IPS-18c (cell line): ENCODE measurements around the gene ICE2.

ENCODE experiments used
- H3K4me3 ChIP-seq: 2 replicates; pipeline ENCODE4 v1.7.0; 2013; ENCODE audit warnings: low read depth, mild to moderate bottlenecking, low read length, moderate library complexity; ENCODE audit not compliant: insufficient read depth
- H3K9me3 ChIP-seq: one replicate; pipeline ENCODE4 v1.6.1; 2013; ENCODE audit warnings: mild to moderate bottlenecking, low read length, moderate library complexity; ENCODE audit not compliant: control insufficient read depth, insufficient read depth

The ICE2 gene

DNA sequence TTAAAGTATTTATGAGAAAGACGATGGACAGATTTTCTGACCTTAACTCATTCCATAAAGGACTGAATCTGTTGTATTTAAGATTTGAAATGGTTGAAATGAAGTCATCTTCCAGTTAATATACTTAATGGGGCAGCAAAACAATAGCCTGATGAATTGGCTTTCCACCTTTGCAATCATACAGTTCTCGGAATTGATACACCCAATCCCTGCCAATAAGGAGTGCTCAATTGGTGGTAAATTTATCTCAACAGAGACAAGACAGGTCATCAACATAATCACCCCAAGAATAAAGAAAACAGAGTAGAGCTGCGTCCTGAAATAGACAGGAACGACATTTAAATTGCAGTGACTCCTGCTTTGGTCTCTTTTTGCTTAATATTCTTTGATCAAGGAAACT lies 92.3 kb downstream of the ICE2 start:
- no peak overlapping the region for H3K4me3 ChIP-seq
- H3K9me3 ChIP-seq = no peaks in the 10 kb centered on the region

DNA sequence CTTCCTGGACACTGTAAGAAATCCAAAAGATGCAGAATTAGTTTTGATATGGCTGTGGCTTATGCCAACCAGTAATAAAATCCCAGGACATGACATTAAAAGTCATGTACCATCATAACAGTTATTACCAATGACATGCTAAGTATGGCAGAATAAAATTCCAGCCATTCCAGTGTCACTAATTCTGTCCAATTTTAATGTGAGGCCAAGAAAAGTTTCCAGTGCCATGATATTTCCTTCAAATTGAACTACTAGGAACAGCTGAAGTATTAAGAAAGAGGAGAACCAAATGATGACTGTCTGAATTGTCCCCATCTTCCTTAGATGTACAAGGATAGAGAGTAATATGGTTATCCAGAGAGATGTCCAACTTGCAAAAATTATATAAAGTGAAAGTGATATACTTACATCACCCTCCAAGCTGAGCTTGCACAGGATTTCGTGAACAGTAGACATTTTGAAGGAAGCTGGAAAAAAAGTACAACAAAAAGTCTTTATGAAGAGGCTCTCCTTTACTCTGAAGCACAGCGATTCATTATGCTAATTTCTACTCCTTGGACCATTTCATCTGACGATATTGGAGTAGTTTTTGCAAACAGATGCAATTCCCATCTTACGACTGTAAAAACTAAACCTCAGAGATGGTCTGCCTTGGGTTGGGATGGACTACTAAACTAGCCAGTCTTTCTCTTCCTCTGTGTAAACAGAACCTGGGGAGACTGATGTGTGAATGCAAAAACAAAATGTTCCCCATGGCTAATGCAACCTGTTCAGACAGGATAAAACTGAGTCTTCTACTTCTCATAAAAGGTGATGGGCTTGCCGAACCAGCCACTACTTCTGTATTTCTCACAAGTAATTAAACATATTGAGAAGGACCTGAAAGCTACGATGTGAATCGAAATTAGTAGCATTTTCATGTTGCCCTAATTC lies 93.1 kb downstream of the ICE2 start:
- H3K9me3 ChIP-seq = no peaks in the 10 kb centered on the region
- no peak overlapping the region for H3K4me3 ChIP-seq

DNA sequence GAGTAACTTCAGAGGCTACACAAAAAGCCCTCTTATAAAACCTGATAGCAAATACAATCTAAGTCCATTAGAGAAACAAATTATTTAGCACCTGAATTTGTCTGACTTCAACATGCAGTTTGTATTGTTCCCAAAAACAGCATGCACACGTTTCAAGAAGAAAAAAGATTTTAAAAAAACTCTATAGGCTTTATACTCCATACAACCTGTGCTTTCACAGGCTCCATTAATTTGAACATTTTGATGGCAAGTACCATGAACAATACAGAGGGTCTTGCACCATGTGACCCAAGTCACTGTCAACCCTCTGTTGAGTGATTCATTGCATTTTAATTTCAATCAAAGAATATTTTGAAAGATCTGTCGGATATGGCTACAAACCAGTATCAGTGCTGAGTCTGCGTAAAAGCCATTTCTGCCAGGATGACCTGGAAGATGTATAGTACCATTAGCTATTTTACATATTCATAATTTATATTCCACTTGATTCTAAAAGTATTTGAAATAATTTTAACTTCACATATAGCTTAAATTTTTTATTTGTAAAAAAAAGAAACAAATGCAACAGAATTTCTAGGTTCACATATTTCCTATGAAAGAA lies 94.3 kb downstream of the ICE2 start:
- no peak overlapping the region for H3K4me3 ChIP-seq
- H3K9me3 ChIP-seq = no peaks in the 10 kb centered on the region

DNA sequence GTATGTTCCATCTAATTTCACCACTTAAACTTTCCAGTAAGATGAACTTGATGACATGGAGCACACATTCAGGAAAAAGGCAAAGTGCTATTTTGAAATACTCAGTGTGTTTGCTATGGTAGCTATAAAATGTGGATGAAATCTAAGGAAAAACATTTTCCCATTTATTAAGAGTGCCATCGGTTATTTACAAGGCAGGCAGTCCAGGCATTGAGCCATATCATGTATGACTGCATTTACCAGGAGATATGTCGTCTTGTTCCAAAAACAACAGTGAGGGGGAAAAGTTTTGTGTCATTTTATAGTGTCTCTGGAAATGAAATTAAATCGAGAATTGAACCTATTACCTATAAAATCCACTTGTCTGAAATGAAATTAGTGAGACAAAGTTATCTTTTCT lies 94.9 kb downstream of the ICE2 start:
- H3K4me3 ChIP-seq = no peak overlapping the region

DNA sequence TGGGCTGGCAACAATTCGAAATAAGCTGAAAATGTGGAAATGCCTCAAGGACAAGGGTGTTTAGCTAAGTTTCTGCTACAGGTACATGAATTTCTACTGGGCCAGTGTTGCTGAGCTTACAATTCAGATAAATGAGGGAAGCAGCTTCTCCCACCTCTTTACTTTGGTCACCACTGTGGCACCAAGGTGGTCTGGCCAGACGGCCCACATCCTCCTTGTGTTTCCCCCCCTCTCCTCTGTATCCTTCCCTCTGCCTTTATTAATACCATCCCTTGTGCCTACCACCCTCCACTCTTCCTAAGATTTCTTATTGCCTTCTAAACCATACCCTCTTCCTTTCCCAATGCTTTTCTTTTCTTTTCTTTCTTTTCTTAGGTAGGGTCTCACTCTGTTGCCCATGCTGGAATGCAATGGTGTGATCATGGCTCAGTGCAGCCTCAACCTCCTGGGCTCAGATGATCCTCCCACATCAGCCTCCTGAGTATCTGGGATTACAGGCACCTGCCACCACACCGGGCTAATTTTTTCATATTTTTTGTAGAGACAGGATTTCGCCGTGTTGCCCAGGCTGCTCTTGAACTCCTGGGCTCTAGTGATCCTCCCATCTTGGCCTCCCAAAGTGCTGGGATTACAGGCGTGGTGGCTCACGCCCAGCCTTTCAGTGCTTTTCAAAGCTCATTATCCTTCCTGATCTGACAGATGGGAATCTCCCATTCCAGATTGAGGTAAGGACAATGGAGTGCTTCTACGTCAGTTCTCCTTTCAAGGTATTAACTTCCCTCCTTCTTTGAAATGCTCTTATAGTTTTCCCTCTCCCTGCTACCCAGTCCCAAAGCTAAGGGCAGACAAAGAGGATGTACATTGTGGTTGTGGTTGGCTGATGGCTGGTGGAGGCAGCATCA lies 95.9 kb downstream of the ICE2 start:
- Histone ChIP-seq H3K4me3 (no peak overlapping the region), H3K9me3 (no peaks in the 10 kb centered on the region)

More for the DNA sequence above, 94.9 kb downstream of the ICE2 start:
- no peaks in the 10 kb centered on the region for H3K9me3 ChIP-seq

DNA sequence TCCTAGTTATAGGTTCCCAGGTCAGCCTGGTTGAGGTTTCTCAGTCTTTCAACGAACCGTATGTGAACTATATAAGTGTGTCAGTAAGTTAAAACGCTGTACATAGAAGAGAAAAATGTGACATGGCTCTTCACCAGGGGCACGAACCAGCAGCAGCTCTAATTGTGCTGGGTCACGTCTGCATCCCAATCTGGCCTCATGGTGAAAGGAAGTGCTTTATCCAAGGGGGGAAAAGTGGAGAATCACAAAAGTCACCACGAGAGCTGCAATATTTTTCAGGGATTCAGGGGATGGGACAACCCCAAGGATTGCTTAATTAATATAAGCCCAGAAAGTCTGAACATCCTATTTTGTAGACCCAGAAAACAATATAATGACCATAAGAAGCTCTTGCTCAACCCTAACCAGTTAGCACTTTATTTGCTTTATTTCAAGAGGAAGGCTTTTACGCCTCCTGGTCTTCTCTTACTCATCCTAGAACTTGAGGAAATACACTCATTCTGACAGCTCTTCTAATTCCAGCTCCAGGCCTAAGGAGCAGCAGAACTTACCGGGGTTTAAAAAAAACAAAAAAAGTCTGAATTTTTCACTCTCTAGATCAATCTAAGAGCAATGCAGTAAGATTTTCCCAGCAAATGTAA lies 97.7 kb downstream of the ICE2 start:
- no peaks in the 10 kb centered on the region for H3K9me3 ChIP-seq
- H3K4me3 ChIP-seq = no peak overlapping the region

DNA sequence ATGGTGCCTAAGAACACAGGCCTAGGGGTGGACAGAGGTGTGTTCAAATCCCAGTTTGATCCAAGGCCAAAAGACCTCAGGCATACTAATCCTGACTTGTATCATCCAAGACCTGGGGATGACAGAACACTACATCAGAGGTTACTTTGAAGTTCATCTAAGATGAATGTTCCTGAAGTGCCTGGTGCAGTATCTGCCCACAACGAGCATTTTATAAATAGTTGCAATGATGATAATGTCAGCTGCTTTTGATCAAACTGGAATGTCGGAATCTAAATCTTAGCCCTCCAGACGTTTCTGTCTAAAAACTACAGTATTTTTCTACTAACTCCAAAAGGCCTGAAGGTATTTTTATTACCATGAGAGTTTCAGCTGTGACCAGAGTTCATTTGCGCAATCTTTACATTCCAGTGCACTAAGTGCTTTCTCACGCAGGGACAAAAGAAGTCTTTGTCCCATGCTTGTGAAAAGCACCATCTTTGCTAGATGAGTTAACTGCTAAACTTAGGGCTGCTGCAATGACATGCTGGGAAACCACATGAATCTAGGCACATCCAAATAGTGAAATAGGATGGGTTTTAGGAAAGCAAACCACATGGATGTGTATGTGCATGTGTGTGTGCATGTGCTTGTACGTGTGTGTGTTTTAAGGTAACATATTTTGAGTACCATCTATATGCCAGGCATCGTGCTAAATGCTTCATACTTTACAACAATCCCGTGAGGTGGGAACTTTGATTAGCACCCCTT lies 99.2 kb downstream of the ICE2 start:
- H3K9me3 ChIP-seq = no peaks in the 10 kb centered on the region
- H3K4me3 ChIP-seq = no peak overlapping the region

DNA sequence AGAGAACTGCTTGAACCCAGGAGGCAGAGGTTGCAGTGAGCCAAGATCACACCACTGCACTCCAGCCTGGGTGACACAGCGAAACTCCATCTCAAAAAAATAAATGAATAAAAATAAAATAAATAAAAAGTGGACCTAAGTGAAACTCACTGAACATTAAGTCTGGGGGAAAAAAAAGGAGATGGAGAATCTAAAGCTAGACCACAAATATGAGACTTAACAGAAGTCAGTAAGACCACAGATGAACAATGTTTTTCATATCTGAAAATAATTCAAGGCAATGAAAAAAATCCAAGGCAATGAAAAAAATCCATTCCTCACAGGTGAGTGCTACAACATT lies 99.8 kb downstream of the ICE2 start:
- H3K4me3 ChIP-seq = no peak overlapping the region
- H3K9me3 ChIP-seq = no peaks in the 10 kb centered on the region

DNA sequence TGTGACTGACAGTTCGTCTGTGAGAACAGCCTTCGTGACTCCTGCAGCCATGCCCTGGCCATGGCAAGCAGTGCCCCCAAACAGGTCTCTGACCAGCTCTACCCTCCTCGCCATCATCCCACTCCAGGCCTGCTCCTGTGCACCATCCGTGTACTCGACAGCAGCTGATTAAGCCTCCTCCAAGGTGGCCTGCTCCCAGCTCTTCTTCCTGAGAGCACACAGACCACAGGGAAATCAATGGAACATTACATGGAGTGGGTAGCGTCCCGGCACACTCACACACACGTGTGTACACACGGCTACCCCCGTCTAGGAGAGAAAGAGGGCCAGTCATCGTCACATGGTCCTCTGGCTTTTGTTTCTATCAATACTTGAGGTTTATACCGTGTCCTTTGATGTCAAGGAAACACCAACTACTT lies 102.3 kb downstream of the ICE2 start:
- H3K9me3 ChIP-seq = no peaks in the 10 kb centered on the region
- H3K4me3 ChIP-seq = no peak overlapping the region

DNA sequence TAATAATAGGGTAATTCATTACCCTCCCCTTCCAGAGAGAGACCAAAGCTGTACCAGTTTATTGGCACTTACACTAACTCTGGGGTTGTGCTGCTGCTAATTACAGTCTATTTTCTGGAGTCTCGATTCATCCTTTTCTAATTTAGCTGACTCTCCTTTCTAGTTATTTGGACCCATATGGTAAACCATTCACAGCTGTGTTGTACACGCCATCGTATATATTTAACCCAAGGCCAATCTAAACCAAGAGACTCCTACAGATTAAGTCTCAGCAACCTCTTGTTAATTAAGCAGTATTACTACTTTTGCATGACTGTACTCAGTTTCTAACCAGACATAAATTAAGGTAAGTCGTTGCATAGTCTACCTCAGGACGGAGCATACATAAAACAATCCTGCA lies 103.6 kb downstream of the ICE2 start:
- no peaks in the 10 kb centered on the region for H3K9me3 ChIP-seq
- H3K4me3 ChIP-seq = no peak overlapping the region

DNA sequence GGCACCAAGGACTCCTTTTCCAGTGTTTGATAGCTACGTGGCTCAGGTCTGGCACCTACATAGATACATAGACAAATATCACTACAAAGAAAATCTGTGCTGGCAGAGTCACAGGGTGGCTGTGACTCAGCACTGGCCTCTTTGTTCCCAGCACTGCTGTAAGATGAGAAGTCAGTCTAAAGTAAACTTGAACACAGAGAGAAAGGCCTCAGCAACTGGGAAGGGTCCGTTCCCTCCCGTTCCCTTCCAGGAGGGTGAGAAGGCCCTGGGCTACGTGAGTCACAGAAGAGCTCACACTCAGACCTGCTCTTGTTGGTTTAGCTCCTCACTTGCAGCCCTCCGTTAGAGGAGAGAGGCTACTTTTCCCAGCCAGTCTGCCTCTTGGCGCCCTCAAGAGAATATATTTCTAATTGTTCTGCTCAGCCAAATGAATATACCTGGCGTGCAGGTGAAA lies 104.3 kb downstream of the ICE2 start:
- Histone ChIP-seq H3K4me3 (no peak overlapping the region), H3K9me3 (no peaks in the 10 kb centered on the region)

DNA sequence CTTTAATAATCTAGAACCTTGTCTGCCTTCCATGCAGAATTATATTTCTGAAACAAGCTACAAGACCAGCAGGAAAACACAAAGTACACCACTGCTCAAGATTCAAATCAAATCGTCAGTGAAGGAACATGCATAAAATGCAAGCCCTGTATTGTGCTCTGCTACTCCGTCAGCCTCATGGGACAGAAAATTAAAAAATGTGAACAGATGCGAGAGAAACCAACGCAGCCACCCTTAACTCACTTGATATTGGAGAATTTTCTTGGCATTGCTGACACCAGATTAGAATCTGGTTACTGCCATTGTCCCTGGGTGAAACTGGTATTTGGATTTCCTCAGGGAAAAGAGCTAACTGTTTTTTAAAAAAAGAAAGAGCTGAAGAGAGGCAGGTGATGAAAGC lies 104.7 kb downstream of the ICE2 start:
- no peaks in the 10 kb centered on the region for H3K9me3 ChIP-seq
- no peak overlapping the region for H3K4me3 ChIP-seq

DNA sequence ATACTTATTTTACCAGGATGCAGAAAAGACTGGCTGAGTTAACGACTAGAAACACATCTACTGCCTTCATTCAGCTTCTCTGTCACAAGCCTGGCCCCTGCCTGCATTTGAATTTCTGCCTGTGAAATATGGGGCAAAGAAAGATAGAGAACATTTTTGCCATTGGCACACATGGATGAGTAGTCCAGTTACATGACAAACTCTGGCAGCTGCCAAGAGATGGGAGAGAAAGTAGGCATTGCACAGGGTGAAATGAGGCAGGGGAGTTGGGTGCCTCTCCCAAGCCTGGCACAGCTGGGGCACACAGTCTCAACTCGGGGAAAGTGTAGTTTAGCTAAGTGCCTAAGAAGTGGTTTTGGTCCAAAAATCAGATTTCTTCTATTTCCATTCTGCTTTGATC lies 105.2 kb downstream of the ICE2 start:
- H3K4me3 ChIP-seq = no peak overlapping the region
- no peaks in the 10 kb centered on the region for H3K9me3 ChIP-seq

DNA sequence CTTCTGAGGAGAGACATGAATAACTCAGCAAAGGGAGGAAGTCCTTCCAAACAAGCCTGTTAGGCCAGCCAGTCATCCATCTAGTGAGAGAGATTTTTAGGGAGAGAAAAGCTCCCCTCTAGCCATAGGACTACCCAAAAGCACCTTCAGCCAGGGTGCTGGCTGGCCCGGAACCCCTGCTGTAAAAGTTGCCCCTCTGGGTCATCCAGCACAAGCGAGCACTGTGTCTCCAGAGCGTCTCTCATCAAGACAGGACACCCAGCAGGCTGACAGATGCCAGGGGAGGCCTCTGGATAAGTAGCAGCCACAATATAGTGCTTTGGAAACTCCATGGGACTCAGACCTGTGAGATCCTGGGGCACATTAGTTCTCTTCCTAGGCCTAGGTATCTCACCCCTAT lies 105.6 kb downstream of the ICE2 start:
- H3K9me3 ChIP-seq = no peaks in the 10 kb centered on the region
- no peak overlapping the region for H3K4me3 ChIP-seq

DNA sequence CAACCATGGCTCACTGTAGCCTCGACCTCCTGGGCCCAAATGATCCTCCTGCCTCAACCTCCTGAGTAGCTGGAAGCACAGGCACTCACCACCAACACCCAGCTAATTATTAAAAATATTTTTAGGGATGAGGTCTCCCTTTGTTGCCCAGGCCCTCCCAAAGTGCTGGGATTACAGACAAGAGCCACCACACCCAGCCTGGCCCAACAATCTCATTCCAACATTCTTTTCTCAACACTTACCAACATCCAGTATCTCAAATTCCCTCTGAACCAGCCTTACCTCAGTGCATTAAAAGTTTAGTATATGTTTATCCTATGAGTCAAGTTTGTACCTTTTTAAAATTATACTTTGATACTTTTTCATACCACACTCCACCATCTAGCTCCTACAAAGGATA lies 106.2 kb downstream of the ICE2 start:
- no peaks in the 10 kb centered on the region for H3K9me3 ChIP-seq
- H3K4me3 ChIP-seq = no peak overlapping the region

DNA sequence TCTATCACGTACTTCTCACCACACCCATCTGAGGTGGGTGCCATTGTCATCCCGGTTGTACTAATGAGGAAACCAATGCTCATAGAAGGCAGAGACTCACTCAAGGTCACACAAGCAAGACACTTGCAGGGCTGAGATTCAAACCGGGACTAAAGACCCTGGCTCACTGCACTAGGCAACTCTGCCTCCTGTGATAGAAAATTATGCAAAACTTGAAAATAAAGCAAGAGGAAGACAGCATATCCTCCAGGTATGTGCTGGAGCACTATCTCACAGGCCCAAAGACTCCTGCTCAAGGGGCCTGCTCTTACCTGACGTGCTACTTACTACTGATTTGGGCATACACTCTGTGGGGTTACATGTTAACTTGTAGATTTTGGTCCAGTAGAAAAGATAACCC lies 106.7 kb downstream of the ICE2 start:
- Histone ChIP-seq H3K4me3 (no peak overlapping the region), H3K9me3 (no peaks in the 10 kb centered on the region)
